ENCODE measurements around the gene APOB. TPM values are rescaled to one million over a fixed set of nuclear protein-coding genes. Genes with fewer than 3 reads are reported as not detected.

Gene APOB
- total and polyA plus RNA-seq, 2 of the 13 experiments (the other 11 are each of a cell fraction or from before 2014, with no cell fraction given), result 1,569 to 2,515 TPM

DNA sequence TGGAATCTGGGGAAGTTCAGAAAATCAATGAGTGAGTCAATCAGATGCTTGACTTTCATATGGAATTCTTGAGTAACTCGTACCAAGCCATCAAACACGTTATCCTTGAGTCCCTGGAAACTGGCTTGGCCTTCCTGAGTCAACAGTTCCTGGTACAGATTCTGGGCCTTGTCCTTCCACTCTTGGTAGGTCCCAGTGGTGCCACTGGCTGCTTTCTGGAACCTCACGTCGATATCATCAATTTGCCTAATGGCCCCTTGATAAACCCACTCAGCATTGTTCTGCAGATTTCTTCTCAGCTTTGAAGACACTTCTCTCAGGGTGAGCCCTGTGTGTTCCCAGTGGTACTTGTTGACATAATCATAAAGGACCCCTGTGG is 41.1 kb downstream of the APOB start (continued):
- TF ChIP-seq SKIL (CRISPR knock-in tag; IDR thresholded peaks at IDR 0.05; ENCODE audit: borderline replicate concordance) (no peak), NFKBIZ (CRISPR knock-in tag; IDR thresholded peaks at IDR 0.05) (no peak), ATF4 (CRISPR knock-in tag; IDR thresholded peaks at IDR 0.05) (no peak), NCOA5 (CRISPR knock-in tag; IDR thresholded peaks at IDR 0.05) (peak; percentile 70), DR1 (CRISPR knock-in tag; IDR thresholded peaks at IDR 0.05) (no peak), ATF1 (CRISPR knock-in tag; IDR thresholded peaks at IDR 0.05) (no peak), POGZ (CRISPR knock-in tag; IDR thresholded peaks at IDR 0.05) (no peak), GATAD1 (CRISPR knock-in tag; IDR thresholded peaks at IDR 0.05) (no peak), STAG1 (CRISPR knock-in tag; IDR thresholded peaks at IDR 0.05) (0 out of 2 replicates have a peak, but pooled peaks have one; percentile 2), SOX13 (IDR thresholded peaks at IDR 0.05) (0 out of 2 replicates have a peak, but pooled peaks have one; percentile 6), SOX13 (CRISPR knock-in tag; conservative IDR thresholded peaks at IDR 0.05 in 1 of 2, IDR thresholded peaks at IDR 0.05 in 1 of 2) (no peak), MTF2 (CRISPR knock-in tag; IDR thresholded peaks at IDR 0.05; ENCODE audit: borderline replicate concordance) (no peak), ZC3H13 (CRISPR knock-in tag; IDR thresholded peaks at IDR 0.05) (peak; percentile 66; the same call in 1 of the 2 replicates), RARG (CRISPR knock-in tag; IDR thresholded peaks at IDR 0.05; ENCODE audit: low read depth) (no peak), ZNF788 (CRISPR knock-in tag; IDR thresholded peaks at IDR 0.05; ENCODE audit: borderline replicate concordance) (no peak), CEBPB (IDR thresholded peaks at IDR 0.05; ENCODE audit: borderline replicate concordance, low read depth, low read length) (no peak), GABPA (IDR thresholded peaks at IDR 0.05; ENCODE audit: low read depth, low read length) (no peak), GABPA (CRISPR knock-in tag; IDR thresholded peaks at IDR 0.05; ENCODE audit: low read depth) (no peak), ZNF781 (CRISPR knock-in tag; IDR thresholded peaks at IDR 0.05; ENCODE audit: borderline replicate concordance, not compliant biosample characterization) (no peak), CEBPG (CRISPR knock-in tag; IDR thresholded peaks at IDR 0.05) (no peak), REPIN1 (CRISPR knock-in tag; IDR thresholded peaks at IDR 0.05; ENCODE audit: borderline replicate concordance, low read depth) (peak; percentile 48; the same call in 1 of the 2 replicates), SP1 (IDR thresholded peaks at IDR 0.05) (no peak), SP1 (CRISPR knock-in tag; IDR thresholded peaks at IDR 0.05) (no peak), ZNF713 (CRISPR knock-in tag; IDR thresholded peaks at IDR 0.05) (no peak), HNRNPUL1 (IDR thresholded peaks at IDR 0.05; ENCODE audit: low read depth, low read length) (no peak)
- TF ChIP-seq, protein P1, sequence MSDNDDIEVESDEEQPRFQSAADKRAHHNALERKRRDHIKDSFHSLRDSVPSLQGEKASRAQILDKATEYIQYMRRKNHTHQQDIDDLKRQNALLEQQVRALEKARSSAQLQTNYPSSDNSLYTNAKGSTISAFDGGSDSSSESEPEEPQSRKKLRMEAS (IDR thresholded peaks at IDR 0.05), result no peak
- TF ChIP-seq, protein P2, sequence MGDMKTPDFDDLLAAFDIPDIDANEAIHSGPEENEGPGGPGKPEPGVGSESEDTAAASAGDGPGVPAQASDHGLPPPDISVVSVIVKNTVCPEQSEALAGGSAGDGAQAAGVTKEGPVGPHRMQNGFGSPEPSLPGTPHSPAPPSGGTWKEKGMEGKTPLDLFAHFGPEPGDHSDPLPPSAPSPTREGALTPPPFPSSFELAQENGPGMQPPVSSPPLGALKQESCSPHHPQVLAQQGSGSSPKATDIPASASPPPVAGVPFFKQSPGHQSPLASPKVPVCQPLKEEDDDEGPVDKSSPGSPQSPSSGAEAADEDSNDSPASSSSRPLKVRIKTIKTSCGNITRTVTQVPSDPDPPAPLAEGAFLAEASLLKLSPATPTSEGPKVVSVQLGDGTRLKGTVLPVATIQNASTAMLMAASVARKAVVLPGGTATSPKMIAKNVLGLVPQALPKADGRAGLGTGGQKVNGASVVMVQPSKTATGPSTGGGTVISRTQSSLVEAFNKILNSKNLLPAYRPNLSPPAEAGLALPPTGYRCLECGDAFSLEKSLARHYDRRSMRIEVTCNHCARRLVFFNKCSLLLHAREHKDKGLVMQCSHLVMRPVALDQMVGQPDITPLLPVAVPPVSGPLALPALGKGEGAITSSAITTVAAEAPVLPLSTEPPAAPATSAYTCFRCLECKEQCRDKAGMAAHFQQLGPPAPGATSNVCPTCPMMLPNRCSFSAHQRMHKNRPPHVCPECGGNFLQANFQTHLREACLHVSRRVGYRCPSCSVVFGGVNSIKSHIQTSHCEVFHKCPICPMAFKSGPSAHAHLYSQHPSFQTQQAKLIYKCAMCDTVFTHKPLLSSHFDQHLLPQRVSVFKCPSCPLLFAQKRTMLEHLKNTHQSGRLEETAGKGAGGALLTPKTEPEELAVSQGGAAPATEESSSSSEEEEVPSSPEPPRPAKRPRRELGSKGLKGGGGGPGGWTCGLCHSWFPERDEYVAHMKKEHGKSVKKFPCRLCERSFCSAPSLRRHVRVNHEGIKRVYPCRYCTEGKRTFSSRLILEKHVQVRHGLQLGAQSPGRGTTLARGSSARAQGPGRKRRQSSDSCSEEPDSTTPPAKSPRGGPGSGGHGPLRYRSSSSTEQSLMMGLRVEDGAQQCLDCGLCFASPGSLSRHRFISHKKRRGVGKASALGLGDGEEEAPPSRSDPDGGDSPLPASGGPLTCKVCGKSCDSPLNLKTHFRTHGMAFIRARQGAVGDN (CRISPR knock-in tag; IDR thresholded peaks at IDR 0.05), result no peak

Measured in HepG2 (cell line).